Ovary (tissue), 9 donors: ENCODE data around the gene STH. TPM values are rescaled to one million over a fixed set of nuclear protein-coding genes. Genes with fewer than 3 reads are reported as not detected.

Source experiments
- DNase-seq, 5 donors: peaks; one replicate each; pipeline ENCODE4 v3.0.0-alpha.2; 2019 to 2020
- H3K27ac ChIP-seq, 2 donors: fragments of 200-600 bp; one replicate each; pipeline versions ENCODE4 v1.5.1 to v1.8.0; 2019 to 2022
- H3K27me3 ChIP-seq: fragments of 200-600 bp; one replicate; pipeline ENCODE4 v1.8.0; 2022
- H3K36me3 ChIP-seq: fragments of 200-600 bp; sonication (generic); one replicate; pipeline ENCODE4 v1.5.1; 2019
- H3K4me1 ChIP-seq: one replicate; pipeline ENCODE4 v1.8.1; 2013; ENCODE audit warnings: mild to moderate bottlenecking, moderate library complexity; ENCODE audit not compliant: insufficient read depth
- H3K4me3 ChIP-seq: fragments of 200-600 bp; sonication (generic); one replicate; pipeline ENCODE4 v1.5.1; 2017
- H3K9me3 ChIP-seq, 2 donors: fragments of 200-600 bp in 1 of 2; sonication (generic) in 1 of 2; one replicate each; pipeline versions ENCODE4 v1.5.1 to v1.8.1; 2013 to 2019; ENCODE audit warnings: mild to moderate bottlenecking in 1 of 2, moderate library complexity in 1 of 2
- EP300 ChIP-seq: sonication (generic); formaldehyde crosslinking; IDR thresholded peaks from one replicate; pipeline ENCODE4 v1.6.1; 2017; ENCODE audit warnings: antibody characterized with exemption
- POLR2A ChIP-seq: fragments of 450-650 bp; IDR thresholded peaks from one replicate; pipeline ENCODE4 v1.6.1; 2017; ENCODE audit warnings: antibody characterized with exemption, mild to moderate bottlenecking, moderate library complexity
- WGBS, 3 donors: extraction: QIAGEN DNeasy Blood & Tissue Kit in 1 of 3; methylation state at CpG; one replicate each; pipeline versions ENCODE4 v1.1.5 to v1.1.7; 2013 to 2017; 5-methylcytosine and 5-hydroxymethylcytosine counted together
- intact Hi-C, 4 donors: fragments of 100-400 bp; cut with DNase I; formaldehyde crosslinking; loops; one replicate each; pipeline versions ENCODE4 v1.11.0 to v1.15.1; 2022 to 2023
- polyA plus RNA-seq, 2 donors: library from polyadenylated mRNA; stranded (reverse); fragments of 200-250 nt in 1 of 2; fragments of 350-450 nt in 1 of 2; fragmentation: Illumina TruSeq in 1 of 2; extraction: RNeasy Lipid Tissue Mini Kit (QIAGEN cat#74804) in 1 of 2; gene quantifications; one replicate each; pipeline ENCODE4 v1.2.3, GENCODE V29; 2013 to 2014
- total RNA-seq, 7 donors: library from RNA; depleted of rRNA in 2 of 7; stranded (reverse); fragments of >200 nt in 2 of 7; fragmentation: NEBNext Ultra II Directional in 3 of 7; extraction: Animal tissue kit (Norgen Biotek cat#: 25700) in 3 of 7; gene quantifications; one replicate each; pipeline versions ENCODE4 v1.1.0 to v1.2.4, GENCODE V29; 2016 to 2023
- TF ChIP-seq, protein P1 (sequence below), 3 donors: fragments of 450-650 bp in 2 of 3; fragments of 200-600 bp in 1 of 3; IDR thresholded peaks; one replicate each; pipeline versions ENCODE4 v1.5.1 to v1.8.0; 2016 to 2022; ENCODE audit warnings: antibody characterized with exemption in 3 of 3, mild to moderate bottlenecking in 1 of 3
- donor health status: DM: no; HTN: no; CAD: no; lungs with moderate emphysema.
- donor health status: DM: no; HTN: no; CAD: no.
- donor health status: Bipolar disorder and iron deficiency.
- donor health status: DM: yes; HTN: yes; CAD: no.
- donor health status: DM: no; HTN: no; CAD: no.
- donor health status: DM: yes; HTN: yes; CAD: no.

Gene STH
- total and polyA plus RNA-seq, 9 donors, result not detected

DNA sequence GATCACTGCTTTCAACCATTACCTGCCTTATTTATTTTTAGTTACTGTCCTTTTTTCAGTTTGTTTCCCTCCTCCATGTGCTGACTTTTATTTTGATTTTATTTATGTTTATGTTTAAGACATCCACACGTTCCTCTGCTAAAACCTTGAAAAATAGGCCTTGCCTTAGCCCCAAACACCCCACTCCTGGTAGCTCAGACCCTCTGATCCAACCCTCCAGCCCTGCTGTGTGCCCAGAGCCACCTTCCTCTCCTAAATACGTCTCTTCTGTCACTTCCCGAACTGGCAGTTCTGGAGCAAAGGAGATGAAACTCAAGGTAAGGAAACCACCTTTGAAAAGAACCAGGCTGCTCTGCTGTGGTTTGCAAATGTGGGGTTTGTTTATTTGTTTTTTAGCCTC lies 9.3 kb upstream of the STH start:
- Histone ChIP-seq H3K4me1 (no peaks in the 10 kb centered on the region), H3K9me3 (no peaks in the 10 kb centered on the region), H3K4me3 (no peak overlapping the region), H3K27me3 (no peaks in the 10 kb centered on the region), H3K36me3 (no peaks in the 10 kb centered on the region), H3K27ac (no peak overlapping the region)
- TF ChIP-seq POLR2A (no peak), EP300 (no peak)
- TF ChIP-seq, protein P1, sequence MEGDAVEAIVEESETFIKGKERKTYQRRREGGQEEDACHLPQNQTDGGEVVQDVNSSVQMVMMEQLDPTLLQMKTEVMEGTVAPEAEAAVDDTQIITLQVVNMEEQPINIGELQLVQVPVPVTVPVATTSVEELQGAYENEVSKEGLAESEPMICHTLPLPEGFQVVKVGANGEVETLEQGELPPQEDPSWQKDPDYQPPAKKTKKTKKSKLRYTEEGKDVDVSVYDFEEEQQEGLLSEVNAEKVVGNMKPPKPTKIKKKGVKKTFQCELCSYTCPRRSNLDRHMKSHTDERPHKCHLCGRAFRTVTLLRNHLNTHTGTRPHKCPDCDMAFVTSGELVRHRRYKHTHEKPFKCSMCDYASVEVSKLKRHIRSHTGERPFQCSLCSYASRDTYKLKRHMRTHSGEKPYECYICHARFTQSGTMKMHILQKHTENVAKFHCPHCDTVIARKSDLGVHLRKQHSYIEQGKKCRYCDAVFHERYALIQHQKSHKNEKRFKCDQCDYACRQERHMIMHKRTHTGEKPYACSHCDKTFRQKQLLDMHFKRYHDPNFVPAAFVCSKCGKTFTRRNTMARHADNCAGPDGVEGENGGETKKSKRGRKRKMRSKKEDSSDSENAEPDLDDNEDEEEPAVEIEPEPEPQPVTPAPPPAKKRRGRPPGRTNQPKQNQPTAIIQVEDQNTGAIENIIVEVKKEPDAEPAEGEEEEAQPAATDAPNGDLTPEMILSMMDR (IDR thresholded peaks at IDR 0.05), result no peak
- WGBS, 3 donors, result 56 to 67% (median 61%) methylated on average over 3 of the region's 3 CpGs
- intact Hi-C loops, result no loop called here
- no peak for DNase-seq

DNA sequence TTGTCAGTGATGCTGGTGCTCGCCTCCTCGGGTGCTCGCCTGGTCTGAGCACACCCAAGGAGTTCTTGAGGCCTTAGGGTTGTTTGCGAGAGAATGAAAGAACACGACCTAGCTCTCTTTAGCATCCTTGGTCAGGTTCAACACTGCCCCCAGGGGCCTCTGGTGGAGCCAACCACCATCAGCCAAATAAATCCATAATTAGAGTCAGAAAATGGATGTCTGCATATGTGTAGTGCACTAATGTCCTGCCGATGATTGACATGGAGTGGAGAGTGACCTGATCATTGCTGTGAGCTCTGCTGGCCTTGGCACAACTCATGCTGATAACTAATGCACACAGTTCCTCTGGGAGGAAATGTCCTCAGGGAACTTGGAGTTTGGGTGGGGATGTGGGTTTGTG lies 8.2 kb upstream of the STH start:
- TF ChIP-seq POLR2A, result no peak
- TF ChIP-seq, protein P1 (IDR thresholded peaks at IDR 0.05), result no peak
- no peak for TF ChIP-seq EP300
- Histone ChIP-seq H3K4me3 (no peak overlapping the region), H3K27ac (no peak overlapping the region), H3K4me1 (no peaks in the 10 kb centered on the region), H3K27me3 (no peaks in the 10 kb centered on the region), H3K9me3 (no peaks in the 10 kb centered on the region), H3K36me3 (no peaks in the 10 kb centered on the region)
- intact Hi-C loops, result no loop called here
- no peak for DNase-seq
- WGBS, 3 donors, result 77 to 95% (median 86%) methylated on average over 6 of the region's 6 CpGs

DNA sequence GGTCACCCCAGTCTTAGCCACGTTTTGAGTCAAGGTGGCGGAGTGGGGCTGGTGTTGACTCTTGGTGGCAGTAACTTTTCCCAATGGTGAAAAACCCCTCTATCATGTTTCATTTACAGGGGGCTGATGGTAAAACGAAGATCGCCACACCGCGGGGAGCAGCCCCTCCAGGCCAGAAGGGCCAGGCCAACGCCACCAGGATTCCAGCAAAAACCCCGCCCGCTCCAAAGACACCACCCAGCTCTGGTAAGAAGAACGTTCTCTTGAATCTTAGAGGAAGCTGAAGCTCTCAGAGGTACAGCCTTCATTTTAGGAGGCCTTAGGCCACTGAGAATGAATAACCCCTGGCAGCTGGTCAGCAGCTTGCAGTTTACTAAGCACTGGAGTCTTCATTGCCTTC lies 7.7 kb upstream of the STH start:
- H3K27me3 ChIP-seq, result no peaks in the 10 kb centered on the region
- H3K4me3 ChIP-seq, result no peak overlapping the region

DNA sequence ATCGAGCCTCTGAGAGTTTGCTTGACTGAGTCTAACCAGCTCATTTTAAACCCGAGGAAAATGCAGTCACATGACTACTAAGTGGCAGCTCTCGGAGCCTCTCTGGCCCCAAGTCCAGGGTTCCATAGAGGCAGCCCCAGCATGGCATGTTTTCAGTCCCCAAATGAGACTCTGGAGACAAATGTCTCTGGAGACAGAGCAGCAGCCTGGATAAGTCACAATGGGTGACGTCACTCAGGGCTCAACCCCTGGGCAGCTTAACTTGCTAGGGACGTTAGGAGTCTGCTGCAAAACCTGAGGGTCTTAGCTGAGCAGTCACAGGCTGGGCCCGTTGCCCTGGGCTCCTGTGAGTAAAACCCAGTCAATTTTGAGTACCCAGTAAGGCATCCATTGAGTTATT lies 6.9 kb upstream of the STH start:
- Histone ChIP-seq H3K27me3 (no peaks in the 10 kb centered on the region), H3K36me3 (no peaks in the 10 kb centered on the region), H3K27ac (no peak overlapping the region), H3K4me3 (no peak overlapping the region), H3K9me3 (no peaks in the 10 kb centered on the region), H3K4me1 (no peaks in the 10 kb centered on the region)
- TF ChIP-seq EP300, result no peak
- TF ChIP-seq POLR2A, result no peak
- TF ChIP-seq, protein P1 (IDR thresholded peaks at IDR 0.05), result no peak
- 65 to 75% (median 68%) methylated on average over 6 of the region's 6 CpGs for WGBS, 3 donors
- no peak for DNase-seq
- intact Hi-C loops, result no loop called here

More for the DNA sequence above, 7.7 kb upstream of the STH start:
- no peak for DNase-seq
- H3K9me3 ChIP-seq, result no peaks in the 10 kb centered on the region
- intact Hi-C loops, result no loop called here
- H3K27ac ChIP-seq, result no peak overlapping the region
- no peaks in the 10 kb centered on the region for H3K36me3 ChIP-seq
- WGBS, 3 donors, result 87 to 90% (median 88%) methylated on average over 10 of the region's 10 CpGs
- no peaks in the 10 kb centered on the region for H3K4me1 ChIP-seq
- no peak for TF ChIP-seq POLR2A
- TF ChIP-seq, protein P1 (IDR thresholded peaks at IDR 0.05), result no peak
- no peak for TF ChIP-seq EP300

DNA sequence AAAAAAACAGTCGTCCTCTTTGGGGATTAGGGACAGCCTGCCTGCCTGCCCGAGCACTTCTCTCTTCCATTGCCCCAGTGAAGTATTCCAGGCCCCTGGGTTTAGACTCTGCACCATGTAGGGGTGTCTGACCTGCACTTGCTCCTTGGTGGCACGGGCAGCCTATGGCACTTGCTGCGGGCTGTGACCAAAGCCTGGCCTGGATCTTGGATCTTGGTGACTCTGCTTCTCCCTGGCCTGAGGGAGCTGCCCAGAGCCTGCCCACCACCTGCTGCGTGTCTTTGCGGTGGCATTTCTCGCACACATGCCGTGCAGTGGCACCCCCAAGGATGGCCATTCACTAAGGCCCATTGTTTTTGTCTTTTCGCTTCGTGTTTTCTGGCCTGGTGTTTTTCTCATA lies 6.1 kb upstream of the STH start:
- H3K4me1 ChIP-seq, result no peaks in the 10 kb centered on the region
- no peak overlapping the region for H3K27ac ChIP-seq
- intact Hi-C loops, result no loop called here
- H3K36me3 ChIP-seq, result no peaks in the 10 kb centered on the region
- TF ChIP-seq, protein P1 (IDR thresholded peaks at IDR 0.05), result no peak
- TF ChIP-seq POLR2A, result no peak
- TF ChIP-seq EP300, result no peak
- no peaks in the 10 kb centered on the region for H3K9me3 ChIP-seq
- H3K4me3 ChIP-seq, result no peak overlapping the region
- DNase-seq, result no peak
- 84 to 87% (median 85%) methylated on average over 10 of the region's 10 CpGs for WGBS, 3 donors
- H3K27me3 ChIP-seq, result no peaks in the 10 kb centered on the region
